HG02885 (cell line): Measurements from ENCODE around the gene ADGRG6.

Source experiments
- ATAC-seq: cut with Tn5 transposase; IDR thresholded peaks from one replicate; pipeline ENCODE4 v1.9.1; 2021; ENCODE audit warnings: mild to moderate bottlenecking; ENCODE audit not compliant: unreplicated experiment, poor library complexity

Gene ADGRG6

DNA sequence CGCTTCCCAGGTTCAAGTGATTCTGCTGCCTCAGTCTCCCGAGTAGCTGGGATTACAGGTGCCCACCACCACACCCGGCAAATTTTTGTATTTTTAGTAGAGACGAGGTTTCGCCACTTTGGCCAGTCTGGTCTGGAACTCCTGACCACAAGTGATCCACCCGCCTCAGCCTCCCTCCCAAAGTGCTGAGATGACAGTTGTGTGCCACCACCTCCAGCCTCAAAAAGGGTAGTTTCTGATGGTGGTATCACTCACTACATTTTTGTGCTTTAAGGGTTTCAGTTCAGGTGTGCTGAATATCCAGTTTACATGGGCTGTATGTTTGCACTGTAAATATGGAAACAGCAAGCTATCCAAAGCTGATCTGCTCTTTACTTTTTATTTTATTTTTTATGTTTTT, 12.1 kb upstream of the ADGRG6 start:
- ATAC-seq: no peak

DNA sequence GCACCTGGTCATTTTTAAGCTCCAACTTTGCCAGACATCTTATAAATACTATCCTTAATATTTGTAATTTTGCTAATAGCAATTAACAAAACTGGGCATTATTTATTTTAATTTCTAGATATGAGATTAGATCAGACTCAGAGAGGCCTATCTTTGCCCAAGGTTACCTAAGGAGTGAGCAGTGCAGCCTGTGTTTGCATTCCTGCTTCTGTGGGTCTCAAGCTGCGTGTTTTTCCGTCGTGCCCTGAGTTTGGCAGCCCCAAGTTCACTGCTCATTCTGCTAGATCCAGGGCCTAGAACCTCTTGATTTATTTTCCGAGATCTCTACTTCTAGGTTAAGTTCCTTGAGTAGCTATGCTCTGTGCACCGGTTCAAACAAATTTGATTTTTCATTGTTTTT, 11.0 kb upstream of the ADGRG6 start:
- no peak for ATAC-seq

DNA sequence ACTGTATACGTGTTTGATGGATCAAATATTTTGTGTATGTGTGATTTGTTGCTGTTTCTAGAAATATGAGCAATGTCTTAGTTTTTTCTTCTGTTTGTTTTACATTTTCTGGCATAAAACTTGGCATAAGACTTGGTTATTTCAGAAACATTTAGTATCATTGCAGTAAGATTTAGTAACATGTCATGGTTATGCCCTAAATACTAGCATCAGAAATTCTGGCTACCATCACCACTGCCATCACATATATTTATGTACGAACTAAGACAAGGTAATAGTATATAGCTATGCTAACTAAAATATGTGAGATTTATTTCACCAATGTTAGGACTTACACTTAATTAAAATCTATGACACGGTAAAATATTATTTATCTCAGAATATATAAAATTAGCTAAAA, 10.3 kb upstream of the ADGRG6 start:
- ATAC-seq: no peak

DNA sequence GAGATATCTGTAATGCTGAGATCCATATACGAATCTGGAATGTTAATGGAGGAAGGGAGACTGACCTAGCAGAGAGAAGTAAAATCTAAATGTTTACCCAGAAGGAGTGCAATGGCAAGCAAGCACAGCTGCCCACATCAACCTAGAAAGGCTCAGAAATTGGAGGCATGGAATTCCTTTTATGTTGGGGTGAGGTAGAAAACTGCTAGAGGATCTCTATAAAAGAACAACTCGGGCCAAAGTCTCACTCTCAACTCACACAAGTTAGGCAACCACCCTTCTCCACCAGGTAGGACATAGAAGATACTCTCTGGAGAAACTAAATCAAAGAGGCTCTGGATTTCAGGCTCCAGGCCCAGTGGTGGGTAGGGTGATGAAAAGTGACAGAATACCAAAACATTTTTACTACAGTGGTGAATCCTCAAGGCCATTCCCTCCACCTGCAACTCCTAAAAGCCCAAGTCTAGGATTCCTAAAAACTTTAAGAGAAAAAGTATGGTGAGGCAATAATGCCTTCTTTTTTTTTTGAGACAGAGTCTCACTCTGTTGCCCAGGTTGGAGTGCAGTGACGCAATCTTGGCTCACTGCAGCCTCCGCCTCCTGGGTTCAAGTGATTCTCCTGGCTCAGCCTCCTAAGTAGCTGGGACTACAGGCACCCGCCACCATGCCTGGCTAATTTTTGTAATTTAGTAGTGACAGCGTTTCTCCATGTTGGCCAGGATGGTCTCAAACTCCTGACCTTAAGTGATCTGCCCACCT, 9.5 kb upstream of the ADGRG6 start:
- no peak for ATAC-seq

DNA sequence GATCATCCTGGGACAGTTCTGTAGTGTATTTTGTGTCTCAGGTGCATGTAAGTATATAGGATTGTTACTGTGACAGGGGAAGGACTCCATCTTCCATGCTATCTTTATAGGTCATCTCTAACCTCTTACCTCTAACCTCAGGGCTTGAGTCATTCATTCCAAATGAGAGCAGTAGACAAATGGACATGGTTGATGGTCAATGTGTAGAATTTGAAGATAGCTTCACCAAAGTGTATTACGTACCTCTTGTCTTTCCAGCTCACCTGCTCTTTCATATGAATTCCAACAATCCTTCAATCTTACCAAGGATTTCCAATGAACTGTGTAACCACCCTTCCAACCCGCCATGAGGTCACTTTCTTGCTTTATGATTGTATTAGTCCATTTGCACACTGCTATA, 8.7 kb upstream of the ADGRG6 start:
- ATAC-seq: no peak

DNA sequence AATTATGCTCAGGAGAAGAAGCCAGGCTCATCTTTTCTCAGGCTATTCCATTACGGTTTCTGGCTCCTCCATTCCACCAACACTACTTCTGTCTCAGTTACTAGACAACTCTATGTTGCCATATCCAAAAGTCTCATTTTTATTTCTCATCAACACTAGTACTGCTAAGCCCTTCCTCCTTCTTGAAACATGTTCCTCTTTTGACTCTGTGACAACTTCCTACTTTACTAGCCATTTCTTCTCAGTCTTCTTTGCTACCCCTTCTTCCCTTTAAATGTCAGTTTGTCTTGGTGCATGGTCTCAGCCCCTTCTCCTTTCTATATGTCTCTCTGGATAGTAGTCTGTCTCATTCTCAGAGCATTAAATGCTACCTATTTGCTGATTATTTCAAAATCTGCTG, 7.1 kb upstream of the ADGRG6 start:
- ATAC-seq: no peak

DNA sequence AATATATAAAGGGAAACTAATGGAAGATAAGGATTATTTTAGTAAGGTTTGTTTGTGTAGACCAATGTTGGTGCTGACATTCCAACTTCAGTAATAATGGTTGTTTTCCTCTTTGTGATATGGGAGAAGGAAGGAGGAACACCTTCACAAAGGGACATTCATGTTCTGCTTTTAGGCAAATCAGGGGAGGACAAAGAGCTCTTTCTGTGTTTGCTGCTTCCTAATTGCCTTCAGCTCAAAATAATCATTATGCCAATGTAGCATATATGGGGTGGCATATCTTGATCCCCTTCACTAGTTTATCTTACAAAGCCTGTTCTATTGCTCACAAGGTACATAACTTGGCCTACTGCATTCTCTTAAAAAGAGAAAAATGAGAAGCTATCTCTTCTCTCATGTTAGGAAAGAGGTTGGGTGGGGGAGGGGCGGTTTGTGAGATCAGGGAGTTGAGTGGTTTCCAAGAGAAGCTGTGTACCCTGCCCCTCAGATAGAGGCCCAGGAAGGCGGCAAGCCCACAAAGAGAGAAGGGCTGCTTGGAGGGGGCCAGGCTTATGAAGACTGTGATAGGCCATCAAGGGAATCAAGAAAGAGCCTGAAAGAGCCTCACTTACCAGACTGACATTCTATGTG, 4.7 kb upstream of the ADGRG6 start:
- no peak for ATAC-seq

DNA sequence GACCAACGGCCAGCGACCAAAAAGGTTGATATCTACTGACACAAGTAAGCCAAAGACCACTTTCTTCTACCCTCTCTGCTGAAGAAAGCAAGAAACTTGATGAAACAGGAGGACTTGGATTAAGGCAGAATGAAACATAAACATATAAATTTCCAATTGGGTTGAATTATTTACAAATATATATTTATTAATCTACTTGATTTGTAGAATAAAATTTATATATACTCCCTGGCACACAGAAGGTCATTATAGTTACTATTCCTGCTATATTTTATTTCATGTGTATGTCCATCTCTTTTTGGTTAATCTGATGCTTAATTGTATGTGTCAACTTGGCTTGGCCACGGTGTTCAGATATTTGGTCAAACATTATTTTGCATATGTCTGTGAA, 4.2 kb upstream of the ADGRG6 start:
- ATAC-seq: no peak

DNA sequence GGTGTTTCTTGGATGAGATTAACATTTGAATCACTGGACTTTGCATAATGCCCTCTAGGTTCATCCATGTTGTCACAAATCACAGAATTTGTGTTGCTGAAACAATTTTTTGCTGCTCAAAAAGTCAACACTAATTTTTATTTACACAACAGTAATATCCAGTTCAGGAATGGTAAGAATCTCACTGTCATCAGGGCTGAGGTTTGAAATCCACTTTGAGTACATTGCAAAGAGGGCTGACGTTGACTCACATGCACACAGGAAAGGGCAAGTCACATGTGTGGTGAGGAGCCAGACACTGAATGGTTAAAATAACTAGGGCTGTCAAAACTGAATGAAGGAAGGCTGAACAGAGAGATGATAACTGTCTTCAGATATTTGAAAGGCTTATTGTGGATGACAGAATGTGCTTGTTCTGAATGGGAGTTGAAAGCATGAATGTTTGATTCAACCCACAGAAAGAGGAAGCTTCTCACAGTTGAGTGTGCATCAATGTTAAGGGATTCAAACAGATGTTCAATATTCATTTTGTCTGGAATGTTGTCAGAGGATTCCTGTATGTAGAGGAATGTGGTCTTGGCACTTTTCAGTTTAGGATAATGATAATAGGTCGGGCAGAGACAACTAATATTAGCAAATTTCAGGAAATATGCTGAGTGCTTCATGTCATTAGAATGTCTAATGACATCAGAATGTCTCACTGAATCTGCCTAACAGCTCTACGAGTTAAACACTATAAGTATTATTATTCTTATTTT, 3.6 kb upstream of the ADGRG6 start:
- ATAC-seq: no peak

DNA sequence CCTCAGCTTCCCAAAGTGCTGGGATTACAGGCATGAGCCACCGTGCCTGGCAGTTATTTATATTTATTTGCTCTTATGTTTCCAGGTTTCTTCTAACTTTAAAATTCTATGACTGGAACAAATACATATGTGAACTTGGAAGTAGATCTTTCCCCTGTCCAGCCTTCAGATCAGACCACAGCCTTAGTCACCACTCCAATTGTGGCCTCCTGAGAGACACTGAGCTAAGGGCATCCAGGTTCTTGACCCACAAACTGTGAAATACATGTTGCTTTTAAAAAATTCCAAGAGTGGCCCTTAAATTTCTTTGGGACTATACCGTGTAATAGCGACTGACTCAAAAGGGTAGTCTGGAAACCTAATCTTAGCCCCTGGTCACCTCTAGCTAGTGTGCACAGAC, 1.5 kb upstream of the ADGRG6 start:
- no peak for ATAC-seq

DNA sequence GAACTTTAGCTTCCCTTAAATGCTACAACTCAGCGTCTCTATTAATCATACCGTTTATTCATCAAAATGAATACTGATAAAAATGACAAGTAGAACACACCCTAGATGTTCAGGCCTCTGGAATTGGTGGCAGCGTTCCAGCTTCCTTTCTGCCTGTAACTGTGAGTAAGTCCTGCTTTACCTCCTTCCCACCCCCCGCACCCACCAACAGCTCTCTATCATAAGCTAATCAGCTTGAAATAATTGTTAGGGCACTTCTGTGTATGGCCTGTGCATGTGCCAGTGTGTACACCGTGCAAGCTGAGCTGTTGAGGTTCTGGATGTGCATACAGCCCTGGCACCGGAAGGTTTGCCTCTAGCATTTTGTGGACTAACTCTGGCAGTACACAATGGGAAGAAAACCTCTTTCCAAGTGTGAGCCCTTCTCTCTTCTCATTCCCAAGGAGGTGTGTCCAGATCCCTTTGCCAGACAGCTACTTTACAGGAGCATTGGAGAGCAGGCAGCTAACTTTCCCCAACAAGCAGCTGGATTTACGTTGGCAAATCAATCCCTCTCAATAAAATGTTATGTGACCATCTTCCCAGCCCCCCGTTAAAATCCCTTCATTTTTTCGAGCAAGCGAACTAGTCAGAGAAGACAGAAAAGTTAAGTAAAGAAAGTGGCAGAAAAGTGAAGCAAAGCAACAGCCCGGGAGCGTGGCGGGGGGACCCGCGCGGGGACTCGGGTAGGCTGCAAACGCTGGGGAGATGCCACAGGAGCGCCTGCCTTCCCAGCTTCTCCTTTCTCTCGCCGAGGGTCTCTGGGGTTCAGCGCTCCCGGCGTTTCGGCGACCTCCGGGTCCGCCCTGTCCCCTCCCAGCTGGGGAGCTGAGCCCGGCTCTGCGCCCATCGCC, 803 bp upstream of the ADGRG6 start:
- ATAC-seq: peak; percentile 8

DNA sequence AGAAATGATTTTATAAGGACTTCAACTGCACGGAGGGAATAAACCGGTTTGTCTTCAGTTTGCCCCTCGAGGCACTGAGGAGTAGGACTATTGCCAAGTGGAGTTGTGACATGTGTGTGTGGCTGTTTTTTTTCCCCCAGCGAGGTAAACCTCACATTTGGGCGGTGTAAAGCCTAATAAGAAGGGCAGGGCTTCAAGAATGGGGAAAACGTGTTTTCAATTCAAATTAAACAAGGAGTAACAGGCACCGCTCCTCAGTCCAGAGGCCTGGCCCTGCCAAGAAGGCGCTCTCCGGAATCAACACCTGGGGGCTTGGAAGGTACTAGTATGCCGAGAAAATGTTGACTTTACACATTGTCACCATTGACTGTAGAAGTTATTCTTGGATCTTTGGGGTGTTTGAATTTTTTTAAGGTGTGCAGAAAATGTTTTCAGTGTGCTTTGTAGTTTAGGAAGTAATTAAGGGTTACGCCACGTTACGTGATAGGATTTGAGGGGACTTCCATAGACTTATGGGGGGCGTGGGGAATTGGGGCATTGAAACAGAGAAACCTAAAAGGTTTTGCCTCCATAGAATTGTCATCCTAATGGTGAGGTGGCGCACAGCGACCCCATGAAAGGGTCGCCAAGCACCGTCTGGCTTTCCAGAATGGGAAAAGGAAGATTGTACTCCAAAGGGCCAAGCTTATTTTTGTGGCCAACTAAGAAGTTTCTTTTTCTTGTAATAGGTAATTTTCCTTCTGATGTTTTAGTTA, 791 bp downstream of the ADGRG6 start:
- no peak for ATAC-seq

DNA sequence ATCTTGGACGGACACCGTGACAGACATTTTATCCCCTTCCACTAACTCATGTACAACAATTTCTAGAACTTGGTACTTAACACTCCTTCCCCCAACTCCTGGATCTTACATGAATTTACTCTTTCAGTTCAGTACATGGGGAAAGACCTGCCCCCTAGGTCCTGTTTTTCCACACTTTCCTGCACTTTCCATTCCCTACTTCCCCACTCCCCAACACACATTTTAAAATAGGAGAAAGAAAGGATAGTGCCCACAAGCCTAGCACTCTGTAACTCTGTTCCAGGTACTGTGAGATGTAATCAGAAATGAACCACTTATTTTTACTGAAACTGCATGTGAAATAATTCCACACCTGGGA, 1.3 kb downstream of the ADGRG6 start:
- no peak for ATAC-seq

DNA sequence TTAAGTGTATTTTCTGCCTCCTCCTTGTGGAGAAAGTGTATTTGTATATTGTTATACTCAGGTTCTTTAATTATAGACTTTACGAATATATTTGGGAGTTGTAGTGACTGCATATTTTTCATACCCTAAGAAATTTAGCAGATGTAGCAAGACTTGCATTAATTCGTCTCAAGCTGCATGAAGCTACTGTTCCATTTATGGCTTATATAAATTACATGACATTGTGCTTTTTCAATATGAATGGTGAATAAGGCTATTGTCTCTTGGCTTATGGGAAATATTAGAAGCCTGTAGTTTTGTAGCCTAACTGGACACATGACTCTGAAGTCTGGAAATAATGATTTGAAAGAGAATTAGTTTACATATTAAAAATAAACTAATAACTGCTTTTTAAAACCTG, 2.4 kb downstream of the ADGRG6 start:
- no peak for ATAC-seq

DNA sequence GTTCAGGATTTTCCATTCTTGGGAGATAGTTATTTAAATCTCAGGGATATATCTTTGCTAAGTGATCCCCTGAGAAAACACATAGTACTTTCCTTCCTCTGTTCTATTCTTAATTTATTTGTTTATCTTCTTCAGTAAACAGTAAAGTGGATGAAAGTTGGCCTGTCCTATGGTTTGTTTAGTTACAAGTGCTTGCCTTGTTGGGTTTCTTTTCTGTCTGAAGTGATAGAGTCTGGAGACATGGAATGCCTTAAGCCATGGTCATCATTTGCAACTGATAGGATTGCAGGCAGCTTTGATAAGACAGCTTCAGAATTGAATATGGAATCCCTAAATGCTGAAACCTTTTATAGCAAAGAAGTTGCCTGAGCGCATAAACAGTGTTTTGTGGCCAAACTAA, 4.9 kb downstream of the ADGRG6 start:
- ATAC-seq: no peak

DNA sequence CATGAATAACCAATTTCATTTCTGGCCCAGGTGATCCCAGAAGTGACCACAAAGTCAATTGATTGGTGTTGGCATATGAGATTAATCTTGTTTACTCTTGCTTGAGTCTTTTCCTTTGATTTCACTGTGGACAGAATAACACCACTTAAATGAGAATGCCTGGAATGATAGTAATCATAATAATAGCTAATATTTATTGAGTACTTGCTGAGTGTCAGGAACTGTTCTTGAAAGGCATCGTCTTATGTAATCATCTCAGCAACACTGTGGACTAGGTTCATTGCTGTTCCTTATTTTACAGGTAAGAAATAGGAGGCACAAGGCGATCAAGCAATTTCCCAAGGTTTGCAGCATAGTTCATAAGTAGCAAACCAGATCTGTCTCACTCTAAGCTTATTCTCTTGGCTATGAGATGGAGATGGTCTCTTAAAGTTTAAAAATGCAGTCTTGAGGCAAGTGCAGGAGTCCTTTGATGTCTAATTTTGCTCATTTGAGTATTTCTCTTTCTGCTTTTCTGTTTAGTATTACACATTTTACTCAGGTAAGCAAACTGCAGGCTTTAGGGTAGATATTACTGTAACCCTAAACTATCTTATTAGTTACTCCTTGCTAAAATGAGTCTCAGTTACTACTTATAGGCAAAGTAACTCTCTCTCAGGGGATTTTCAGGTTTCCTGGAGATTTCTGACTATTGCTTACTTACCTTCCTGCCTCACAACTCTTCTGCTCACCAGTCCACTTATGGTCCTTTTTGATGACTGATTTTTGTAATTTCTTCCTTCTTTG, 6.3 kb downstream of the ADGRG6 start:
- no peak for ATAC-seq

DNA sequence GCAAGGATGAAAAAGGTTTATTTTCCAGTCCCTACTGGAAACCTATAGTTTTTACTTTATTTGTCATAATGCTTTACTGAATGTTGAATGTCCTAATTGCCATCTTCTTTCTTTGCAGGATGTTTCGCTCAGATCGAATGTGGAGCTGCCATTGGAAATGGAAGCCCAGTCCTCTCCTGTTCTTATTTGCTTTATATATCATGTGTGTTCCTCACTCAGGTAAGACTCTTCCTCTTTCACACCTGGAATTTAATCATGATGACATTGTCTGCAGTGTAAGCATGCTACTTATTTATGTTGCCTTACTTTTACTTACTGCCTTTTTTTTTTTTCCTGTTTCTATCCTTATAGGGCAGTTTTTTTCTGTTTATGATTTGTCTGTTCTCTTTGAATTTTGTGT, 7.6 kb downstream of the ADGRG6 start:
- no peak for ATAC-seq

DNA sequence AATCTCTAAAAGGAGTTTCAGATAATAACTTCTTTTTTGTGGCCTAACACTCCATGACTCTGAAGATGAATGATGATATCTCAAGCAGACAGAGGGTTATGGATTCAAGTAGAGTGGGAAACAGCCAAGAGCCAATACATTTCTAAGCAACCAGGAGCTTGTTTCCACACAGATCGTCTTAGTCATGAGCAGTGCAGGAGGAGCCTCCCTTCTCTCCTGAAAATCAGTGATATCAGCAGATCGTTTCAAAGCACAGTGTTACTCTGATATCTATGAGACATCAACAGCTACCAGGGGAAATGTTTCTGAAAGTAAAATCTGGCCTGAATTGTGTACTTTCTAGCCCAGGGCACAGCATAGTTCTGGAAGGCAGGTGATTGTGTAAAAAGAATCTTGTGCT, 11.5 kb downstream of the ADGRG6 start:
- ATAC-seq: no peak

DNA sequence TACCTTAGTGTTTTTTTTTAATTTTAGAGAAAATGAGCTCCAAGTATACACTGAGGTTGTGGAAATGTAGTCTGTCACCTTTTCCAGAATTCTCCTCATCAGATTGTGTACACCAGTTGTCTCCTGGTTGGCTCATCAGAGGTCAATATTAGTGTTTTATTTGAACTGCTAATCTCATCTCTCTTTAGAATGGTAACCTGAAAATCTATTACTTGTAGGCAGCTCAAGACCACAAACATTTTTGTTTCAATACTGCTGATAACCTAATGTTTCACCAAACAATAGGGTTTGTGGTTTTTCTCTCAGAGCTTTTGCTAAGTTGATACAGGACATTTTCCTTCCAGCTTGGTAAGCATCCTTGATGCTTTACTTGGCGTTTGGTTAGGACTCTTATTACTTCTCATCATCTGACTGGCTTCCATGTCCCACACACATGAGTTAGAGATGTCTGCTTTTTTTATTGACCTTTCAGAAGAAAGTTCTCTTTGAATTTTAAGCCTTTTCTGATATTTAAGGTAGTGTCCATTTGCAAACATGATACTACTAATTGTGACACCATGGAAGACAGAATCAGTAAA, 15.1 kb downstream of the ADGRG6 start:
- ATAC-seq: no peak
